Liver (tissue), 9 donors: ENCODE results near the gene DIS3. TPM values are rescaled to one million over a fixed set of nuclear protein-coding genes. Genes with fewer than 3 reads are reported as not detected.

ENCODE experiments used
- DNase-seq: peaks from one replicate; pipeline ENCODE4 v3.0.0-alpha.2; 2017; ENCODE audit warnings: low spot score
- H3K27ac ChIP-seq, 2 donors: one replicate each; pipeline ENCODE4 v1.7.0; 2013; ENCODE audit warnings: inconsistent platforms in 2 of 2, low read length in 2 of 2, control low read depth in 1 of 2, low read depth in 1 of 2, mild to moderate bottlenecking in 1 of 2
- H3K27me3 ChIP-seq, 4 donors: one replicate each; pipeline versions ENCODE4 v1.6.1 to v1.7.0; 2013; ENCODE audit warnings: low read length in 3 of 4, inconsistent platforms in 1 of 4, mild to moderate bottlenecking in 1 of 4, moderate library complexity in 1 of 4; ENCODE audit not compliant: control insufficient read depth in 4 of 4, insufficient read depth in 4 of 4
- H3K36me3 ChIP-seq, 4 donors: one replicate each; pipeline versions ENCODE4 v1.6.1 to v1.7.0; 2013; ENCODE audit warnings: low read length in 3 of 4, mild to moderate bottlenecking in 3 of 4, low read depth in 1 of 4, moderate library complexity in 1 of 4; ENCODE audit not compliant: control insufficient read depth in 4 of 4, insufficient read depth in 3 of 4
- H3K4me1 ChIP-seq, 4 donors: one replicate each; pipeline versions ENCODE4 v1.6.1 to v1.7.0; 2013; ENCODE audit warnings: low read length in 3 of 4, mild to moderate bottlenecking in 3 of 4, moderate library complexity in 1 of 4; ENCODE audit not compliant: control insufficient read depth in 4 of 4, insufficient read depth in 4 of 4
- H3K4me3 ChIP-seq, 3 donors: one replicate each; pipeline versions ENCODE4 v1.6.1 to v1.7.0; 2013; ENCODE audit warnings: low read length in 3 of 3, control low read depth in 1 of 3, low read depth in 1 of 3, mild to moderate bottlenecking in 1 of 3
- H3K9ac ChIP-seq, 2 donors: one replicate each; pipeline ENCODE4 v1.7.0; 2013; ENCODE audit warnings: low read length in 2 of 2, mild to moderate bottlenecking in 2 of 2, moderate library complexity in 2 of 2, control low read depth in 1 of 2, low read depth in 1 of 2
- H3K9me3 ChIP-seq, 4 donors: one replicate each; pipeline versions ENCODE4 v1.6.1 to v1.7.0; 2013; ENCODE audit warnings: low read length in 3 of 4; ENCODE audit not compliant: control insufficient read depth in 4 of 4
- EGR1 ChIP-seq, 2 donors: IDR thresholded peaks; 2 replicates each; pipeline ENCODE4 v1.6.1; 2016 to 2018; ENCODE audit warnings: antibody characterized with exemption in 2 of 2, low read depth in 2 of 2
- FOXA1 ChIP-seq: IDR thresholded peaks from 2 replicates; pipeline ENCODE4 v1.6.1; 2016; ENCODE audit warnings: antibody characterized with exemption
- FOXA2 ChIP-seq: IDR thresholded peaks from 2 replicates; pipeline ENCODE4 v1.6.1; 2016; ENCODE audit warnings: antibody characterized with exemption
- GABPA ChIP-seq, 2 donors: IDR thresholded peaks in 1 of 2; conservative IDR thresholded peaks in 1 of 2; 2 replicates each; pipeline ENCODE4 v1.6.1; 2016; ENCODE audit warnings: antibody characterized with exemption in 2 of 2, mild to moderate bottlenecking in 1 of 2, moderate library complexity in 1 of 2
- HNF4A ChIP-seq, 2 donors: conservative IDR thresholded peaks; 2 replicates each; pipeline ENCODE4 v1.6.1; 2016; ENCODE audit warnings: antibody characterized with exemption in 2 of 2, mild to moderate bottlenecking in 2 of 2
- HNF4G ChIP-seq: IDR thresholded peaks from 2 replicates; pipeline ENCODE4 v1.6.1; 2016; ENCODE audit warnings: antibody characterized with exemption
- JUND ChIP-seq, 2 donors: IDR thresholded peaks; 2 replicates each; pipeline ENCODE4 v1.6.1; 2016; ENCODE audit warnings: antibody characterized with exemption in 2 of 2
- NR2F2 ChIP-seq: IDR thresholded peaks from 2 replicates; pipeline ENCODE4 v1.6.1; 2016; ENCODE audit warnings: antibody characterized with exemption
- RAD21 ChIP-seq, 2 donors: IDR thresholded peaks; 2 replicates each; pipeline ENCODE4 v1.6.1; 2016; ENCODE audit warnings: antibody characterized with exemption in 2 of 2, mild to moderate bottlenecking in 2 of 2
- RXRA ChIP-seq, 2 donors: IDR thresholded peaks; 2 replicates each; pipeline ENCODE4 v1.6.1; 2017 to 2018; ENCODE audit warnings: antibody characterized with exemption in 2 of 2, mild to moderate bottlenecking in 1 of 2
- SP1 ChIP-seq: IDR thresholded peaks from 2 replicates; pipeline ENCODE4 v1.6.1; 2018; ENCODE audit warnings: antibody characterized with exemption, mild to moderate bottlenecking
- TAF1 ChIP-seq: conservative IDR thresholded peaks from 2 replicates; pipeline ENCODE4 v1.6.1; 2016; ENCODE audit warnings: antibody characterized with exemption, mild to moderate bottlenecking
- YY1 ChIP-seq: IDR thresholded peaks from 2 replicates; pipeline ENCODE4 v1.6.1; 2016; ENCODE audit warnings: antibody characterized with exemption, mild to moderate bottlenecking
- WGBS: extraction: QIAGEN DNeasy Blood & Tissue Kit; methylation state at CpG from one replicate; pipeline ENCODE4 v1.1.7; 2013; 5-methylcytosine and 5-hydroxymethylcytosine counted together
- polyA plus RNA-seq, 2 donors: library from polyadenylated mRNA; stranded (reverse) in 1 of 2; unstranded in 1 of 2; fragments of 200-250 nt in 1 of 2; fragments of >200 nt in 1 of 2; fragmentation: Nextera tagmentation in 1 of 2; extraction: Ambion mirVana in 1 of 2; gene quantifications; one replicate each; pipeline versions ENCODE4 v1.2.1 to v1.2.3, GENCODE V29; 2013 to 2015
- total RNA-seq, 2 donors: library from RNA; depleted of rRNA; stranded (reverse); fragments of >200 nt; gene quantifications; one replicate each; pipeline ENCODE4 v1.2.3, GENCODE V29; 2014
- TF ChIP-seq, protein P1 (sequence below): IDR thresholded peaks from 2 replicates; pipeline ENCODE4 v1.6.1; 2016; ENCODE audit warnings: antibody characterized with exemption, mild to moderate bottlenecking
- TF ChIP-seq, protein P2 (sequence below): fragments of 150-350 bp; IDR thresholded peaks from 2 replicates; pipeline ENCODE4 v1.5.1; 2017; ENCODE audit warnings: improper control_type of control experiment, low read depth, low read length; ENCODE audit not compliant: missing input control
- TF ChIP-seq, protein P3 (sequence below): IDR thresholded peaks from 2 replicates; pipeline ENCODE4 v1.6.1; 2016; ENCODE audit warnings: antibody characterized with exemption
- TF ChIP-seq, protein P4 (sequence below): IDR thresholded peaks from 2 replicates; pipeline ENCODE4 v1.6.1; 2016; ENCODE audit warnings: antibody characterized with exemption
- donor health status: healthy.
- donor health status: healthy.
- donor health status: healthy.
- donor health status: healthy.
- donor health status: healthy.

DIS3 gene
- total and polyA plus RNA-seq, 4 donors: 8.0 to 17.4 (median 11.5) TPM

DNA sequence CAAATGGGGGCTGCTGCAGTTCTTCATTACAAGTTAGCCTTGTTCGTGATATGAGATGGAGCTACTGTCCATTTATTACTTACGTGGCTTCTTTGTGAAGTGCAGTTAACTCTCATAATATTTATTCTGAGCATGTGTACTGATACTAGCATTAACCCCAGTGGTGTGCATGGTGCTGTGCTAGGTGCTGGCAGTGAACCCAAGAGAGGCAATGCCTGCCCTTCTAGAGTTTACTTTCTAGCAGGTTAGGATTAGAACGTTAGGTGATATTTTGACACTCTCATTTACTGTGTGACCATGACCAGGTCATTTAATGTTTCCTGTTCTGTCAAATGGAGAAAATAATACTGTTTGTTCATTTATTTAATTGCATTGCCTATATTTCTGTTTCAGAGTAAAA is 17.1 kb upstream of the DIS3 start:
- Histone ChIP-seq H3K9me3 (no peaks in the 10 kb centered on the region), H3K27ac (no peak overlapping the region), H3K4me3 (no peak overlapping the region), H3K27me3 (no peaks in the 10 kb centered on the region), H3K9ac (no peak overlapping the region), H3K36me3 (peaks cover 0 to 12% (median 3%) of the 10 kb centered on the region in 4 donors), H3K4me1 (peaks cover 0 to under 1% (median 0%) of the 10 kb centered on the region in 4 donors)
- DNase-seq: no peak
- WGBS: 62% methylated on average over 3 of the region's 3 CpGs
- TF ChIP-seq TAF1 (no peak), RXRA (IDR thresholded peaks at IDR 0.05) (no peak), FOXA1 (no peak), SP1 (no peak), EGR1 (IDR thresholded peaks at IDR 0.05; ENCODE audit: low read depth in 2 of 2) (no peak), GABPA (IDR thresholded peaks at IDR 0.05 in 1 of 2, conservative IDR thresholded peaks at IDR 0.05 in 1 of 2) (no peak), HNF4G (no peak), FOXA2 (no peak), RAD21 (IDR thresholded peaks at IDR 0.05) (no peak), HNF4A (conservative IDR thresholded peaks at IDR 0.05) (no peak), YY1 (no peak), JUND (IDR thresholded peaks at IDR 0.05) (no peak), NR2F2 (no peak)
- TF ChIP-seq, protein P1, sequence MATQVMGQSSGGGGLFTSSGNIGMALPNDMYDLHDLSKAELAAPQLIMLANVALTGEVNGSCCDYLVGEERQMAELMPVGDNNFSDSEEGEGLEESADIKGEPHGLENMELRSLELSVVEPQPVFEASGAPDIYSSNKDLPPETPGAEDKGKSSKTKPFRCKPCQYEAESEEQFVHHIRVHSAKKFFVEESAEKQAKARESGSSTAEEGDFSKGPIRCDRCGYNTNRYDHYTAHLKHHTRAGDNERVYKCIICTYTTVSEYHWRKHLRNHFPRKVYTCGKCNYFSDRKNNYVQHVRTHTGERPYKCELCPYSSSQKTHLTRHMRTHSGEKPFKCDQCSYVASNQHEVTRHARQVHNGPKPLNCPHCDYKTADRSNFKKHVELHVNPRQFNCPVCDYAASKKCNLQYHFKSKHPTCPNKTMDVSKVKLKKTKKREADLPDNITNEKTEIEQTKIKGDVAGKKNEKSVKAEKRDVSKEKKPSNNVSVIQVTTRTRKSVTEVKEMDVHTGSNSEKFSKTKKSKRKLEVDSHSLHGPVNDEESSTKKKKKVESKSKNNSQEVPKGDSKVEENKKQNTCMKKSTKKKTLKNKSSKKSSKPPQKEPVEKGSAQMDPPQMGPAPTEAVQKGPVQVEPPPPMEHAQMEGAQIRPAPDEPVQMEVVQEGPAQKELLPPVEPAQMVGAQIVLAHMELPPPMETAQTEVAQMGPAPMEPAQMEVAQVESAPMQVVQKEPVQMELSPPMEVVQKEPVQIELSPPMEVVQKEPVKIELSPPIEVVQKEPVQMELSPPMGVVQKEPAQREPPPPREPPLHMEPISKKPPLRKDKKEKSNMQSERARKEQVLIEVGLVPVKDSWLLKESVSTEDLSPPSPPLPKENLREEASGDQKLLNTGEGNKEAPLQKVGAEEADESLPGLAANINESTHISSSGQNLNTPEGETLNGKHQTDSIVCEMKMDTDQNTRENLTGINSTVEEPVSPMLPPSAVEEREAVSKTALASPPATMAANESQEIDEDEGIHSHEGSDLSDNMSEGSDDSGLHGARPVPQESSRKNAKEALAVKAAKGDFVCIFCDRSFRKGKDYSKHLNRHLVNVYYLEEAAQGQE: no peak
- TF ChIP-seq, protein P2, sequence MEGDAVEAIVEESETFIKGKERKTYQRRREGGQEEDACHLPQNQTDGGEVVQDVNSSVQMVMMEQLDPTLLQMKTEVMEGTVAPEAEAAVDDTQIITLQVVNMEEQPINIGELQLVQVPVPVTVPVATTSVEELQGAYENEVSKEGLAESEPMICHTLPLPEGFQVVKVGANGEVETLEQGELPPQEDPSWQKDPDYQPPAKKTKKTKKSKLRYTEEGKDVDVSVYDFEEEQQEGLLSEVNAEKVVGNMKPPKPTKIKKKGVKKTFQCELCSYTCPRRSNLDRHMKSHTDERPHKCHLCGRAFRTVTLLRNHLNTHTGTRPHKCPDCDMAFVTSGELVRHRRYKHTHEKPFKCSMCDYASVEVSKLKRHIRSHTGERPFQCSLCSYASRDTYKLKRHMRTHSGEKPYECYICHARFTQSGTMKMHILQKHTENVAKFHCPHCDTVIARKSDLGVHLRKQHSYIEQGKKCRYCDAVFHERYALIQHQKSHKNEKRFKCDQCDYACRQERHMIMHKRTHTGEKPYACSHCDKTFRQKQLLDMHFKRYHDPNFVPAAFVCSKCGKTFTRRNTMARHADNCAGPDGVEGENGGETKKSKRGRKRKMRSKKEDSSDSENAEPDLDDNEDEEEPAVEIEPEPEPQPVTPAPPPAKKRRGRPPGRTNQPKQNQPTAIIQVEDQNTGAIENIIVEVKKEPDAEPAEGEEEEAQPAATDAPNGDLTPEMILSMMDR: no peak
- TF ChIP-seq, protein P3, sequence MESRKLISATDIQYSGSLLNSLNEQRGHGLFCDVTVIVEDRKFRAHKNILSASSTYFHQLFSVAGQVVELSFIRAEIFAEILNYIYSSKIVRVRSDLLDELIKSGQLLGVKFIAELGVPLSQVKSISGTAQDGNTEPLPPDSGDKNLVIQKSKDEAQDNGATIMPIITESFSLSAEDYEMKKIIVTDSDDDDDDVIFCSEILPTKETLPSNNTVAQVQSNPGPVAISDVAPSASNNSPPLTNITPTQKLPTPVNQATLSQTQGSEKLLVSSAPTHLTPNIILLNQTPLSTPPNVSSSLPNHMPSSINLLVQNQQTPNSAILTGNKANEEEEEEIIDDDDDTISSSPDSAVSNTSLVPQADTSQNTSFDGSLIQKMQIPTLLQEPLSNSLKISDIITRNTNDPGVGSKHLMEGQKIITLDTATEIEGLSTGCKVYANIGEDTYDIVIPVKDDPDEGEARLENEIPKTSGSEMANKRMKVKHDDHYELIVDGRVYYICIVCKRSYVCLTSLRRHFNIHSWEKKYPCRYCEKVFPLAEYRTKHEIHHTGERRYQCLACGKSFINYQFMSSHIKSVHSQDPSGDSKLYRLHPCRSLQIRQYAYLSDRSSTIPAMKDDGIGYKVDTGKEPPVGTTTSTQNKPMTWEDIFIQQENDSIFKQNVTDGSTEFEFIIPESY: no peak
- TF ChIP-seq, protein P4, sequence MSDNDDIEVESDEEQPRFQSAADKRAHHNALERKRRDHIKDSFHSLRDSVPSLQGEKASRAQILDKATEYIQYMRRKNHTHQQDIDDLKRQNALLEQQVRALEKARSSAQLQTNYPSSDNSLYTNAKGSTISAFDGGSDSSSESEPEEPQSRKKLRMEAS: no peak

DNA sequence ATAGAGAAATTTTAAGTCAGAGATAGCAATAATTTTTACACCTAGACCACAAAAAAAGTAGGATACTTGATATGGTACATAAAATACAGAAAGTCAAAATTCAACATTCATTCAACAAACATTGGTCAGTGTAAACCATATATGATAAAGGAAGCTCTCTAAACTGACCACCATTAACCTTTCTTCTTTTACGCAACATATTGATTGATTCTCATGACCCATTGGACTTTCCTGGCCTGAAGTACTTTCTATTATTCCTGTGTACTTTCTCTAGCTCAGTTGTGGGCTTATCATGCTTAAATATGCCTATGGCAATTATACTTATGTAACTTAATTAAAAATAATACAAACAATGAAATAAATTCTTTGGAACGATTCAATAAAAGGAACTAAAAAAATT is 10.9 kb upstream of the DIS3 start:
- H3K4me3 ChIP-seq: no peak overlapping the region
- WGBS: 46% methylated on average over 2 of the region's 2 CpGs
- H3K36me3 ChIP-seq: peaks cover 0 to 12% (median 4%) of the 10 kb centered on the region in 4 donors
- peak; percentile 58 for TF ChIP-seq SP1
- TF ChIP-seq, protein P4: peak; percentile 3
- TF ChIP-seq RXRA (IDR thresholded peaks at IDR 0.05): peak; percentile 79 to 81
- TF ChIP-seq, protein P3: peak; percentile 14
- TF ChIP-seq NR2F2: no peak
- no peak for TF ChIP-seq JUND (IDR thresholded peaks at IDR 0.05)
- peak; percentile 86 to 91 for TF ChIP-seq HNF4A (conservative IDR thresholded peaks at IDR 0.05)
- peak; percentile 49 for TF ChIP-seq FOXA2
- peak; percentile 56 for TF ChIP-seq HNF4G
- peak; percentile 63 for TF ChIP-seq YY1
- no peak overlapping the region for H3K9ac ChIP-seq
- H3K4me1 ChIP-seq: peaks cover 7 to 20% (median 13%) of the 10 kb centered on the region in 4 donors
- no peaks in the 10 kb centered on the region for H3K9me3 ChIP-seq
- no peak overlapping the region for H3K27ac ChIP-seq
- no peak for DNase-seq
- H3K27me3 ChIP-seq: no peaks in the 10 kb centered on the region
